SKM-1 treated with dmso at 0.1 percent for 144 hours (cell line): ENCODE measurements around the gene RABEP1.
"Not testable (repeated sequence)": the region's sequence is repeated elsewhere in the genome, so short reads cannot be mapped to it uniquely, and the experiment has no call there.

Experiments
- DNase-seq: peaks from one replicate; lab custom pipeline; 2025; ENCODE audit not compliant: unreplicated experiment; lab: John Stamatoyannopoulos, UW

Gene RABEP1

DNA sequence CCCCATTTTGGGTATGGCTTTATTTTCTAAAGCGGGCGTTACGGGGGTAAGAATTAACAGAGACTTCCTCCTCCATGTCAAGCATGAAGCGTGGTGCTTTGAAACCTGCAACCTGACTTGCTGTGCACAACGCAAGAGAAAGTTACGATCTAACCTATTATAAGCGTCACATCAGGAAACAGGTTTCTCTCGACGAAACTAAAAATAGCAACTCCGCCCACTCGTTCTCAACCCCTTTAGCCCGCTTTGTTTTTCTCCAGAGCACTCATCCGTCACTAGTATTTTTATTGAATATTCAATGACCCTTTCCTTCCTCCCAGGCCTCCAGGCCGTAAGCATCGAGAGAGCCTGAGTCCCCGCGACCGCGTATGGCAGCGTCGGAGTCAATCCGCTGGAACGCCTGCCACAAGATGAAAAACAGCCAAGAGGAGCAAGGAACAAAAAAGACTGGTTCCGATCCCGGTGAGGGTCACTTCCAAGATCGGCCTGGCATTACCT is 136.8 kb downstream of the RABEP1 start:
- DNase-seq = no peak

- DNase-seq = peak; percentile 80
Observed at GRCh38 chr17:5419356-5419958, 137.4 kb downstream of the RABEP1 start, which contains the start of gene NUP88. Gene NUP88 (minus strand): TSS chr17:5419662. CDS start chr17:5419650, 12 bp downstream.

GRCh38 chr17:5419959-5420653 is 138.0 kb downstream of the RABEP1 start, which contains the start of gene RPAIN:
Gene RPAIN (plus strand): TSS chr17:5420182. CDS start chr17:5420211, 29 bp downstream.
- DNase-seq = peak; percentile 69

DNA sequence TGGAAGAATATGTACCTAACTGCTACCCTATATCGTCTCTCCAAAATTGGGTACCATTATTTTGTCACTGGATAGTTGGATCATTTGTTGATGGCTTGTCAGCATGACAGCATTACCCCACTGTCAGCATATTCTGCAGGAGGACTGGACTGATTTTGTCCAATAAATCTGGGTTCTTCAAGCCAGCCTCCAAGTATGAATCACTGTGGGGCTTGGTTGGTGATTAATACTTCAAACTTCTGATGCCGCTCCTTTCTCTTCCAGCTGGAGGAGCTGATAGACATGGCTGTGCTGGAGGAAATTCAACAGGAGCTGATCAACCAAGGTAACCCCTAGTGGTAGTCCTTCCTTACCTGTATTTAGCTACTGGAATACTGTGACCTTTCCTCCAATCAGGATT is 140.4 kb downstream of the RABEP1 start:
- no peak for DNase-seq

- no peak for DNase-seq
Observed at GRCh38 chr17:5424909-5425308, 142.8 kb downstream of the RABEP1 start.

DNA sequence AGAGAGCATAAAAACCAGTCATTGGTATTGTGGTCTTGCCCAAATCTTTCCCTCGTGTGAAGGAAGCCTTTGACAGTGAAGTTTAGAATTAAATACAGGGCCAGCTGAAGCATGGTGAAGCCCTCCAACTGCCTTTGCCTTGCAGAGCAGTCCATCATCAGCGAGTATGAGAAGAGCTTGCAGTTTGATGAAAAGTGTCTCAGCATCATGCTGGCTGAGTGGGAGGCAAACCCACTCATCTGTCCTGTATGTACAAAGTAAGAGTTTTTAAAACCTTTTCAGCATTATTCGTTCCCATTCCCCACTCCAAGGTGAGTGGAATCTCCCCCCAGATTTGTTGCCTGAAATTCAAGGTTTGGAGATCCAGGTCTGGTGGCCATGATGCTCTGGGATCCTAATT is 143.7 kb downstream of the RABEP1 start:
- DNase-seq = no peak

DNA sequence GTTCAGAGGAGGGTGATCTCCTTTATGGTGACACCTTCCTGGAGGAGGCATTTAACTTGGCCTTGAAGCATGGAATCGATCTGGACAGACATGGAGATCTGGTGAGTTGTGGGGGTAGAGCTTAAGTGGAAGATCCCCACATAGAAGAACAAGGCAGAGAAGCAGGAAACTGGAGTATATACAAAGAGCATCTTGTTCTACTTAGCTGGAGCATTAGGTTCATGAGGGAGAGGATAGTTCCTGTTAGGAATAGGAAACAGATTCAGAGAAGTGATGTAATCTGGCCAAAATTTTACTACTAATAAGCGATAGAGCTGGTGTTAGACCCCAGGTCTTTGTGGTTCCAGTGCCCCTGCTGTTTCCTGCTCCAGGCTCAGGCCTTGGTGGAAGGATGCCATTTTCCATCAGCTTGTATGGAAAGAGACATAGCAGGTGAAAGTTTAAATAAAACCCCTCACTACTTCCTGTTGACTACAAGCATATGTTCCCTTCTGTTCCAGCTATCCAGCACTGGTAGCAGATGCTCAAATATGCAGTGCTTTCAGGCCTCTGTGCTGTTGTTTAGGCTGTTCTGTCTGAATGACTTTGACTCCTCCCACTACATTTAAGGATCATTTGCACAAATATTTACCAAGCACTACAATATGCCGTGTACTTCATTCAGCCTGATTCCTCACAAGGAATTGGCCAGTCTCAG is 147.3 kb downstream of the RABEP1 start:
- no peak for DNase-seq

GRCh38 chr17:5430413-5430999 is 148.4 kb downstream of the RABEP1 start:
- no peak for DNase-seq

- not testable (repeated sequence) for DNase-seq
Observed at GRCh38 chr17:5431234-5431633, 149.2 kb downstream of the RABEP1 start.

GRCh38 chr17:5431949-5432556 is 150.0 kb downstream of the RABEP1 start:
- DNase-seq = no peak

GRCh38 chr17:5434984-5435383 is 152.9 kb downstream of the RABEP1 start:
- no peak for DNase-seq
